ENCODE results near the gene NAT8L.
"Not testable (repeated sequence)": the region's sequence is repeated elsewhere in the genome, so short reads cannot be mapped to it uniquely, and the experiment has no call there.

Gene NAT8L, protein sequence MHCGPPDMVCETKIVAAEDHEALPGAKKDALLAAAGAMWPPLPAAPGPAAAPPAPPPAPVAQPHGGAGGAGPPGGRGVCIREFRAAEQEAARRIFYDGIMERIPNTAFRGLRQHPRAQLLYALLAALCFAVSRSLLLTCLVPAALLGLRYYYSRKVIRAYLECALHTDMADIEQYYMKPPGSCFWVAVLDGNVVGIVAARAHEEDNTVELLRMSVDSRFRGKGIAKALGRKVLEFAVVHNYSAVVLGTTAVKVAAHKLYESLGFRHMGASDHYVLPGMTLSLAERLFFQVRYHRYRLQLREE

DNA sequence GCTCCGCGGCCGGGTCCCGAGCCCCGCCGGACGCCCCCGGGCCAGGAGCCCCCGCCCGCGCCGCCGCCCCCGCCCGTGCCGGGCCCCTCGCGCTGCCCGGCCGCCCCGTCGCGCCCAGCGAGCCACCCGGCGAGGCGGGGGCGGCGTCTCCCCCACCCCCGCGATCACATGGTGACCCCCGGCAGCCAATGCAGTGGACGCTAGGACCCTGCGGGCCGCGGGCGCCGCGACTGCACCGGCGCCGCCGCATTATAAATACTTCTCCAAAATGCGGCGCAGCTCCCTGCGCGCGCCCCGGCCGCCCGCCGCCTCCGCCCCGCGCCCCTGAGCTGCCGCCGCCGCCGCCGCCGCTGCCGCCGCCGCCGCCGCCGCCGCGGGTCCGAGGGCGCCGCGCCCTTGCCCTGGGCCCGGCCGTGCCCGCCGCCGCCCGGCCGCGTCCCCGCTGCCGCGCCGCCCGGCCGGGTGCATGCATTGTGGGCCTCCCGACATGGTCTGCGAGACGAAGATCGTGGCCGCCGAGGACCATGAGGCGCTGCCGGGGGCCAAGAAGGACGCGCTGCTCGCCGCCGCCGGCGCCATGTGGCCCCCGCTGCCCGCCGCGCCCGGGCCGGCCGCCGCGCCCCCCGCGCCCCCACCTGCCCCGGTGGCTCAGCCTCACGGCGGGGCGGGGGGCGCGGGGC is at the start of gene NAT8L:
Gene NAT8L (plus strand): TSS at position 282 of the 680 bp plus-strand sequence. CDS start 185 bp downstream, at position 467.
- no peak for DNase-seq

DNA sequence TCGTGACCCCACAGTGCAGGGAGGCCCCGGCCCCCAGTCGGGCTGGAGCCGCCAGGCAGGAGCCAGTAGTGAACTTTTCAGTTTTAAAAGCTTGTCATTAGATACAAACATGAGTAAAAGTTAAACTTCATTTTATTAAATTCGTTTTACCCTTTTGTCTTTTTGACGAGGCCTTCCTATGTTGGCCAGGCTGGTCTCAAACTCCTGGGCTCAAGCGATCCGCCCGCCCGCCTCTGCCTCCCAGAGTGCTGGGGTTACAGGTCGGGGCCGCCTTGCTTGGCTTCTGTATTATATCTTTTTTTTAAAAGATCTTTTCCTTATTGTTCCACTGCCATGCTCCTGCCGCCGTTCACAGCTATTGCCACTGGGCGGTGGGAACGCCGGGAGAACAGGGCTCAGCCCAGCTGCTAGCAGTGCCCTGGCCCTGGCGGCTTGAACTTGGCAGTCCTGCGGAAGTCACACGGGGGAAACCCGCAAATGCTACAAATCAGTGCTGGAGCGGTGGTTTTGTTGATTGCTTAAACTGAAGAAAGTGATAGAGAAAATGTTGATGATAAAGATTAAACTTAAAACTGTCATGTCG is 49.4 kb upstream of the NAT8L start:
- DNase-seq = peak; percentile 70

DNA sequence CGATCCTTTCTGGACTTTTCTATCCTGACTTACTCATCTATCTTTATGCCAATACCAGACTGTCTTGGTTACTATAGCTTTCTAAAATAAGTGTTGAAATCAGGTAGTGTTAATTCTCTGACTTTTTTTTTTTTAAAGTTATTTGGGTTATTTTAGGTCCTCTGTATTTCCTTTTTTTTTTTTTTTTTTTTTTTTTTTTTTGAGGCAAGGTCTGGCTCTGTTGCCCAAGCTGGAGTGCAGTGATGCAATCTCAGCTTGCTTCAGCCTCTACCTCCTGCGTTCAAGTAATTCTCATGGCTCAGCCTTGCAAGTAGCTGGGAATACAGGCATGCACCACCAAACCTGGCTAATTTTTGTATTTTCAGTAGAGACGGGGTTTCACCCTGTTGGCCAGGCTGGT is 47.5 kb upstream of the NAT8L start:
- no peak for DNase-seq

DNA sequence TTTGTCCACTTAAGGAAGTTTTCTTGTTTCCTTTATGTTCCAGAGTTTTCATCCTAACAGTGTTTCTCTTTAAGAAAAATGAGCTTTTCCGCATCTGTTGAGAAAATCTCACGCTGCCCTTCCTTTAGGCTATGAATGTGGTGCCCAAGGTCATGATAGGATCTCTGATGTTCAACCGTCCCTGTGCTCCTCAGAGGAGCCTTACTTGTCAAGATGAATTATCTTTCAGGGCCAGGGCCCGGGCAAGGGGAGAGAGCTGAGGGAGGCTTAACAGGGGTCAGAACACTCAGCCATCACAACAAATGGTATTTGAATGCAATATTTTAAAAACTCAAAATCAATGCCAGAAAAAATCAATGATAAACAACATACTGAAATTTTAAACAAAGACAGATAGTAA is 44.1 kb upstream of the NAT8L start:
- DNase-seq = no peak

DNA sequence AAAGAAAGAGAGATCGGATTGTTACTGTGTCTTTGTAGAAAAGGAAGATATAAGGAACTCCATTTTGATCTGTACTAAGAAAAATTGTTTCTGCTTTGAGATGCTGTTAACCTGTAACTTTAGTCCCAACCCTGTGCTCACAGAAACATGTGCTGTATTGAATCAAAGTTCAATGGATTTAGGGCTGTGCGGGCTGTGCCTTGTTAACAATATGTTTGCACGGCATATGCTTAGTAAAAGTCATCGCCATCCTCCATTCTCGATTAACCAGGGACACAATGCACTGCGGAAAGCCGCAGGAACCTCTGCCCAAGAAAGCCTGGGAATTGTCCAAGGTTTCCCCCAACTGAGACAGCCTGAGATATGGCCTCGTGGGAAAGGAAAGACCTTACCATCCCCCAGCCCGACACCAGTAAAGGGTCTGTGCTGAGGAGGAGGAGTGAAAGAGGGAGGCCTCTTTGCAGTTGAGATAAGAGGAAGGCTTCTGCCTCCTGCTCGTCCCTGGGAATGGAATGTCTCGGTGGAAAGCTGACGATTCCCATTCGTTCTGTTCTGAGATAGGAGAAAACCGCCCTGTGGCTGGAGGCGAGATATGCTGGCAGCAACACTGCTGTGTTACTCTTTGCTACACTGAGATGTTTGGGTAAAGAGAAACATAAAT is 37.6 kb upstream of the NAT8L start:
- not testable (repeated sequence) for DNase-seq

DNA sequence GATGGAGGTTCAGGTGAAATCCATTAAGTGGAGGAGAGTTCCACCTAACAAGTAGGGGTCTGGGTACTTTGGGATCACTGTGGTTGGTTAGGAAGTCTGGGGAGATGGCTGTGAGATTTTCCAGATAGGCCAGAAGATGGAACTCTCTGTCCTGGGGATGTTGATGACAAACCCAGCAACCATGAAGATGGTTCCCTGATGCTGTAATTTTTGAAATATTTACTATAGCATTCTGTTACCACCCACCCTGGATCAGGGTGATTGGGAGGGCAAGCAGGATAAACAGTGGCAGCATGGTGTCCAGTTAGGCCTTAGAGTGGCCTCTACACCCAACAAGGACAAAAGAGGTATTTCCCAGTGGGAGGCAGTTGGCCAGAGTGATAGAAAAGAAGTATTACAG is 34.4 kb upstream of the NAT8L start:
- DNase-seq = no peak

DNA sequence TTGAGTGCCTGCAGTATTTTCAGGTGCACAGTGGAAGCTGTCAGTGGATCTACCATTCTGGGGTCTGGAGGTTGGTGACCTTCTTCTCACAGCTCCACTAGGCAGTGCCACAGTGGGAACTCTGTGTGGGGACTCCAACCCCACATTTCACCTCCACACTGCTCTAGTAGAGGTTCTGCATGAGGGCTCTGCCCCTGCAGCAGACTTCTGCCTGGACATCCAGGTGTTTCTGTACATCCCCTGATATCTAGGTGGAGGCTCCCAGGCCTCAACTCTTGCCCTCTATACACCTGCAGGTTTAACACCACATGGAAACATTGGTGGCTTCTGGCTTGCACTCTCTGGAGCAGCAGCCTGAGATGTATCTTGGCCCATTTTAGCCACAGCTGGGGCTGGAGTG is 33.3 kb upstream of the NAT8L start:
- DNase-seq = no peak

DNA sequence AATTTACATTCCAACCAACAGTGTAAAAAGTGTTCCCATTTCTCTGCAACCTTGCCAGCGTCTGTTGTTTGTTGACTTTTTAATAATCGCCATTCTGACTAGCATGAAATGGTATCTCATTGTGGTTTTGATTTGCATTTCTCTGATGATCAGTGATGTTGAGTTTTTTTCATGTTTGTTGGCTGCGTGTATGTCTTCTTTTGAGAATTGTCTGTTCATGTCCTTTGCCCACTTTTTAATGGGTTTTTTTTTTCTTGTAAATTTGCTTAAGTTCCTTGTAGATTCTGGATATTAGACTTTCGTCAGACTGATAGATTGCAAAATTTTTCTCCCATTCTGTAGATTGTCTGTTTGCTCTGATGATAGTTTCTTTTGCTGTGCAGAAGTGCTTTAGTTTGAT is 32.0 kb upstream of the NAT8L start:
- DNase-seq = not testable (repeated sequence)

DNA sequence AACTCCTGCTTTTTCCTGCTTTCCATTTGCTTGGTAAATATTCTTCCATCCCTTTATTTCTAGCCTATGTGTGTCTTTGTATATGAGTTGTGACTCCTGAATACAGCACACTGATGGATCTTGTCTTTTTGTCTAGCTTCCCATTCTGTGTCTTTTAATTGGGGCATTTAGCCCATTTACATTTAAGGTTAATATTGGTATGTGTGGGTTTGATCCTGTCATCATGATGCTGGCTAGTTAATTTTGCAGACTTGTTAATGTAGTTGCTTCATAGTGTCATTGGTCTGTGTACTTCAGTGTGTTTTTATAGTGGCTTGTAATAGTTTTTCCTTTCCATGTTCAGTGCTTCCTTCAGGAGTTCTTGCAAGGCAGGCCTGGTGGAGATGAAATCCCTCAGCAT is 28.0 kb upstream of the NAT8L start:
- DNase-seq = not testable (repeated sequence)

DNA sequence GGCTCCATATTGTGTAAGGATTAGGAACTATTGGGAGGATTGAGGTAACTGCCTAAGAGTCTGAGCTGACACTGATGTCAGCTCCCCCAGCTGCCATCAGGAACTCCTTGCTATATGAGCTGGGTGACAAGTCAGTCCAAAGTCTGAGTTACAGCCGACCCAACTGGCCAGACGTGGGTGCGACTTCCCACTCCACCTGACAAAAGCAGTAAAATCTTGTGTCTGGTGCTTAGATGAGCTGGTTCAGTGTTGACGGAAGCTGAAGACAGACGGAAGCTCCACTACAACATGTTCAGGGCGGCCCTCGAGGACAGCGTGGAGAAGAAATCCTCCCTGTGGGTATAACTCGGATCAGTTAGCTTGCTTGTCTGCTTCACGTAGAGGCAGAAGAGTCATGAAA is 22.8 kb upstream of the NAT8L start:
- no peak for DNase-seq

DNA sequence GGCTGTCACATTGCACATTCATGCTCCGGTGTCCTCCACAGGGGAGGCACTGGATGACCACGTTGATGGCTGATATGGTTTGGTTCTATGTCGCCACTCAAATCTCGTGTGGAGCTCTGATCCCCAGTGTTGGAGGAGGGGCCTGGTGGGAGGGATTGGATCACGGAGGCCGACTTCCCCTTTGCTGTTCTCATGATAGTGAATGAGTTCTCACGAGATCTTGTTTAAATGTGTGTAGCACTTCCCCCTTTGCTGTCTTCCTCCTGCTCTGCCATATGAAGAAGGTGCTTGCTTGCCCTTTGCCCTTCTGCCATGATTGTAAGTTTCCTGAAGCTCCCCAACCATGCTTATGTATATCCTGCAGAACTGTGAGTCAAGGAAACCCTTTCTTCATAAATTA is 22.3 kb upstream of the NAT8L start:
- no peak for DNase-seq

DNA sequence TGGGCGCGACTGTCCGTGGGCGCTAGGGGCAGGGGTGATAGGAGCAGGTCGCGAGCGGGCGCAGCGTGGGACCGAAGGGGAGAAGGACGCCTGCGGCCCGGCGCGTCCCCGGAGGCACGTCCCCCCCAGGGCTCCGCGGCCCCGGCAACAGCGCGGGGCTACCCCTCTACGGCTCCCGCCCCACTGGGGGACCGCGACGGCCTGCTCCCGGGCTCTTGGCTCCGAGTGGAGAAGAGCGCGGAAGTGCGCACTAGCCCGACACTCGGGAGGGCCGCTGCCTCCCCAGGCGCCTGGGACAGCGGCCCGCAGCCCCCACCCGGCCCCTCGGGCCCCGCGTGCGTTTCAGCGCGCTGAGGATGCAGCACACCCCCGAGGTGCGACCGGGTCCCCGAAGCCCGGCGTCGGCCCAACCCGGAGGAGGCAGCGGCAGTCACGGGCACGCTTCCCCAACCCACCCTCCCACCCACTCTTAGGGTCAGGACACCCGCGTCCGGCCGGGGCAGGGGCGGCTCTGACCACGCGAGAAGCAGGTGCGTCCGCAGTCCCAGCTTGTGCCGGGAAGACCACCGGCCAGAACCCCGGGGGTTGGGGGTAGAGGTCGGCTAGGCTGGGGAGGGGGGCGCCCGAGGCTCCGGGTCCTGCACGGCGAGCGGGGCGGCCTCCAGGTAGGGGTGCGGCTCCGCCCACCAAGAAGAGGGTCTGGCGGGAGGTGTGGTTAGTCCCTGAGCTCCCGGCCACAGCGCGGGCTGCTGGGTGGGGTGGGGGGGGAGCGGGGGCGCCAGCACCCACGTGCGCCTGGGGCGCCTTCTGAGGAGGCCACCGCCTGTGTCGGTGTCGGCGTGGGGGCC is 18.5 kb upstream of the NAT8L start:
- peak; percentile 18 for DNase-seq

DNA sequence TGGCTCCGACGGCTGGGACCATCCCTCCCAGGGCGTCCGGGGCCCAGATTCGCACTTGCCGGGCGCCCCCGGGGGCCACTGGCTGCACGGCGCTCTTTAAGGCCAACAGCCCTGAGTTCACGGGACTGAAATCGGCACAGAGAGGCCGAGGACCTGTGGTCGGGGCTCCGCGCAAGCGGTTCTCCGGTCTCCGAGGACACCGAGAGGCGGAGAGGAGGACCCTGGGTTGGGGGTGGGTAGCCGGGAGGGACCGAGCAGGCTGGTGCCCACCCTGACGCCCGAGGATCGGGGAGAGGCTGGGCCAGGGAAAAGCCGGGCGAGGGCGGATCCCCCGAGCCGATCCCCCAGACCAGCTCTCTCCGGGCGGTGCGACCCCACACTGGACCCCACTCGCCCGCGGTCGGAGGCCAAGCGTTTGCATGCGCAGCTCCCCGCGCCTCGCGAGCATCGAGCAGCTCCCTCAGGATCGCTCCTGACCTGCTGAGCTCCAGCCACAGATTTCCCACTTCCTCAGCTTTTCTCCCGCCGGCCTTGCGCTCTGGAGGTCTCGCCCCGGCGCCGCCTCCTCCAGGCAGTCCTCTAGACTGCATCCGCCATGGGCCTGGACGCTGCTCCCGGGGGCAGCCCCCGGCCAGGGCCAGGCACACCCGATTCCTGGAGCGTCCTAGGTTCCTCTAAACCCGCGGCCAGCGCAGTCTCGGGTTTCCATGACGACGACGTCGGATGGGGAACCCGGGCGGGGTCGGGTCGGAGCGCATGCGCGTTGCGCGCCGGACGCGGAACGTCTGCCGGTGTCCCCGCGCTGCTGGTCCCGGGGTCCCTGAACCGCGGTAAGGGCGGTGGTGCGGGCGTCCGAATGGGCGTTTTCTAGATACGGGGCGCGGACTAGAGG is 17.6 kb upstream of the NAT8L start:
- peak; percentile 87 for DNase-seq

DNA sequence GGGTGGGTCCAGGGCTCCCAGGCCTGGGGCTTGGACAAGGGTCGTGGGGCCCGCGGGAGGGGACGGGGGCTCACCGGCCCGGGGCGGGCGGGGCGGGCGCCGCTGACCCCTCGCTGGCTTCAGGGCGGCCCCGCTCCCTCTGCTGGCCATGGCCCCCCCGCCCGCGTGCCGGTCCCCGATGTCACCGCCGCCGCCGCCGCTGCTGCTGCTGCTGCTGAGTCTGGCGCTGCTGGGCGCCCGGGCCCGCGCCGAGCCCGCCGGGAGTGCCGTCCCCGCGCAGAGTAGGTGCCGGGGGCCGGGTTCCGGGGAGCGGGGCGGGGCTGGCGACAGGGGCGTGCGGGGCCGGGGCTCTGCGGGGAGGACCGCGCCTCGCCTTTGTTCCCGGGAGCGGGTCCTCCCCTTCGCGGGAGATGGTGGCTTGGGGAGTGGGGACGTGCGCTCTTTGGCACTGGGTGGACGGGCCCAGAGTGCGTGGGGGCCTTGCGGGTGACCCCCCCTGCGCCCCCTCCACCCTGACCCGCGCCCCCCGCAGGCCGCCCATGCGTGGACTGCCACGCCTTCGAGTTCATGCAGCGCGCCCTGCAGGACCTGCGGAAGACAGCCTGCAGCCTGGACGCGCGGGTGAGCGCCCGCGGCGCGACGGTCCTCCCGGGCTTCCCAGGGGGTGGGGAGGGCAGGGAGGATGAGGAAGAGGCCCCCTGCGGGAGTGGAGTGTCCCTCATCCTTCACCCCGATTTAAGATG is 16.8 kb upstream of the NAT8L start:
- DNase-seq = peak; percentile 32

DNA sequence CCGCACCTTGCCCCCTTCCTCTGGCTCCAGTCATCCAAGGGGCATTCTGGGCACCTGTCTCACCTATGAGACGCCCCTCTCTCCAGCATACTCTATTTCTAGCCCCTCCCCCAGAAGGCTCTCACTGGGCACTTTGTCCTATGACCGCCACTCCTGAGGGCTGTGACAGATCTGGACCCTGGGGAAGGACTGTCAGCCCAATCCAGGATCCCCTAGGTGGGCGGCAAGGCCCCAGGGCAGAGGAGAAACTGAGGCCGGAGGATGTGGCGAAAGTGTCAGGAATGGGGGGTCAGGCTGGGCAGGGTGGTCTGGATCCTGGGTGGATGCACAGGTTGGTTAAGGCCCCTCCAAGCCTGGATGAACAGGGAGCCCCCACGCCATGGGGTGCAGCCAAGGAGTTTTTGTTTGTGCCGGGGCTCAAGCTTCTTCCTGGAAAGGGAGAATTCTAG is 16.2 kb upstream of the NAT8L start:
- DNase-seq = no peak

DNA sequence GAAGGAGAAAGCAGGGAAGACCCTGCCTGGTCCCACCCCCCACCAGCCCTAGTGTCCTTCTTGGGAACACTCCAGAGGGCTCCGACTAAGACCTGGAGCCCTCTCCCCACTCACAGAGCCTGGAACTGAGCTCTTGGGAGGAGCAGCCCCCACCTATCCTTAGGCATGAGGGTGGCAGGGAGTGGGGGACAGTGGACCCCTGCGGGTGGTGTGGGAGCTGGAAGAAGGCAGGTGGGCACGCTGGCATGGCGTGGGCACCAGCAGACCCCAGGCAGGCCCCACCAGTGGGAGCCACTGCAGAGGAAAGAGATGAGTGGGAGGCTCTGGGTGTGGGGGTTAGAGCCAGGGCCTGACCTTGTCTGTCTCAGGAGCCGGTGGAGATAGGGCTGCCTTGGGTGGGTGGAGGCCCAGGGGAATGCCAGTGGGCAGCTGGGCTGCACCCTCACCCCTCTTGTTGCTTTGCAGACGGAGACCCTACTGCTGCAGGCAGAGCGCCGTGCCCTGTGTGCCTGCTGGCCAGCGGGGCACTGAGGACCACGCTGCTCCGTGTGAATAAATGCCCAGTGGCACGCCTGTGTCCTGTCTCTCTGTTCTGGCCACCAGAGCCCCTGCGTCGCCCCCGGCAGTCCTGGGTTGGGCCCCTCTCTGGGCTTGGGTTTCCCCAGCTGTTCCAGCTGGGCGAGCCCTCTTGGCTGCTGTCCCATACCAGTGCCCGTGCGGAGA is 15.6 kb upstream of the NAT8L start:
- no peak for DNase-seq

DNA sequence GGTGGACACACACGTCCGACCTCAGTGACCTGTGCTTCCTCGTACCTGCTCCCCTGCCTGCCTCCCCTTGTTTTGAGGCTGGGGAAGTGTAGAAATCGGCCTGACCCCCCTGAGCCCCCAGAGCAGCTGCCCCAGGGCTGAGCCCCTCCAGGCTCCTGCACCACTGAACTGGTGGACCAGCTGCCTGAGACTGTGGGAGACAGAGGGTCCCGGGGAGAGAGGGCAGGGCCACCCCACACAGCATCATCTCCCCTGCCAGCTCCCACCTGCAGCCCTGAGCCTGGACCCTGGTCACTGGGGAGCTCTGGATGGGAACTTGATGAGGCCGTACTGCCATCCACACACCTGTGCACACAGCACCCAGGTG is 15.0 kb upstream of the NAT8L start:
- DNase-seq = no peak

DNA sequence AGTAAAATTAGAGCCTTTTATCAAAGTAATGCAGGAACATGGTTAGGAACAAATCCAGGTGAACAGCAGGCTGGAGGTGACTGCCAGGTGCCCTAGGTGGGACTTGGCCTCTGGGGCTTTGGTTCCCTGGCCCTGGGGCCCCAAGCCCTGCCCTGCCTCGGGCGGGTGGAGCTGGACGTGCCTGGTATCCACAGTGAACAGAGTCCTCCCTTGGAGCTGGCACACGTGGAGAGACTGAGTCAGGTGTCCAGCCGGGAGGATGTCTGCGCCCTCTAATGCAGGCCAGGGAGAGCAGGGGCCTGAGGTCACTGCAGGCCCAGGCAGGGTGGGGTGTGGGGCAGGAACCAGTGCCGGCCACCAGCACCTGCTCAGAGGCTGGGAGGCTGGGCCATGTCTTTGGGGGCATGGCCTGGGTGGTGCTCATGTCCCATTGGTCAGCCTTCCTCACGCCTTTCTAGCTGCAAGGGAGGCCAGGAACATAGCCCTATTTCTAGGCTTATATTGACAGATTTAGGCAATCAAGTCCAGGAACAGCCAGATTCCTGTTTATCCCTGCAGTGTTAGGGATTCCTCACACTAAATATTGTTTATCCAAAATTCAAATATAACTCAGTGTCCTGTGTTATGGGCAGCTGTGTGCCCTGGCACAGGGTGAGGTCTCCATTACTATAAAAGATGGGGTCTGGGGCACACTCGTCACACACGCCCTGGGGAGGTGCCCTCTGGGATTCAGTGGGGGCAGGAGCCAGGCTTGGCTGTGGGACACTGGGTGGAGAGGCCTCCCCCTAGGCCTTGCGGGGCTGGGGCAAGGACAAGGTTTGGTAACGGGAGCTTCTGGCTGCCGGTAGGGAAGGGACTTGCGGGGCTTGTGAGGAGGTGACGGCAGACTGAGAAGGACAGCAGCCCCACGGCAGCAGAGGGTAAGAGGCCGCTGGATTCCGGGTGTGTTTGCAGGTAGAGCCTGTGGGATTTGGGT is 14.3 kb upstream of the NAT8L start:
- DNase-seq = no peak

DNA sequence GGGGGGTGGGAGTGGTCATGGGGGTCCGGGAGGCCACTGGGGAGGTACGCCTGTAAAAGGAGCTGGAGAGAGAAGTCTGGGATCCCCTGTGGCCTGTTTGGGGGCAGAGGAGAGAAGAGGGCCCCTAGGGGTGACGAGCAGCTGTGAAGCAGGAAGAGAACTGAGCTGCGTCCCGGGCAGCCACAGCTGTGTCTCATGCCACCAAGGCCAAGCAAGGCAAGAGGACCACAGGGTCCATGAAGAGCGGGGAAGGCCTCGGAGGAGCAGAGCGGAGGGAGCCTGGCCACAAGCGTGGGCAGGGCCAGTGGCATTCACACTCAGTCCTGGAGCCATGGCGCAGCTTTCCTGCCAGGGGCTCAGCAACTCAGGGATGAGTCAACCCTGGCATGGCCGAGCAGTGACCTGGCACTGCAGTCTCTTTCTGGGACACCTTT is 13.6 kb upstream of the NAT8L start:
- no peak for DNase-seq

Data from CD4-positive, alpha-beta T cell treated with Interleukin-21 for 1 hour (primary cell).